Measurements from ENCODE around the gene PDK3. TPM values are rescaled to one million over a fixed set of nuclear protein-coding genes. Genes with fewer than 3 reads are reported as not detected.

PDK3 gene
- total RNA-seq, 1 donor: 9.0 TPM

DNA sequence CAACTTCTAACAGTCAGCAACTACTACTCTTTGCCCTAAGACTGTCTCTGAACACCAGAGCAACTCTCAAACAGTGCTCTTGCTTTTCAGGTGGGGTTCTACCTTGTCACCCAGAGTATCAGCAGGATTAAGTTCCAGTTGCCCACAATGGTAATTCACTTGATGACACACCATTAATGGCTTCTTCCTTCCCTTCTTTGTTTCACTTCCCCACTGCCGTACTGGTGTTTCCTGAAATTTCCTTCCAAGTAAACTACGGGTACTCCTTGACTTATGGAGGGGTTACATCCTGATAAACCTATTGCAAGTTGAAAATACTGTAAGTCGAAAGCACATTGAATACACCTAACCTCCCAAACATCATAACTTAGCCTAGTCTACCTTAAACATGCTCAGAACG lies 36.6 kb upstream of the PDK3 start:
- Histone ChIP-seq H3K4me1 (ENCODE audit: insufficient read depth, low read length) (peaks cover 13% of the 10 kb centered on the region), H2AFZ (ENCODE audit: low read length) (no peak overlapping the region), H4K20me1 (ENCODE audit: insufficient read depth, low read length) (no peaks in the 10 kb centered on the region), H3K79me2 (ENCODE audit: insufficient read depth, low read length) (no peaks in the 10 kb centered on the region), H3K36me3 (ENCODE audit: insufficient read depth, low read length) (no peaks in the 10 kb centered on the region), H3K4me3 (ENCODE audit: insufficient read depth, low read length) (no peak overlapping the region), H3K9me3 (ENCODE audit: low read depth, low read length) (no peaks in the 10 kb centered on the region), H3K27ac (ENCODE audit: low read depth, low read length) (no peak overlapping the region), H3K4me2 (ENCODE audit: insufficient read depth, low read length) (no peak overlapping the region), H3K27me3 (ENCODE audit: insufficient read depth, low read length) (no peaks in the 10 kb centered on the region)
- no peak for DNase-seq (ENCODE audit: insufficient read length, low spot score, missing footprints)
- no peak for TF ChIP-seq CTCF (IDR thresholded peaks at IDR 0.05; ENCODE audit: extremely low read depth, low read depth, low read length)

DNA sequence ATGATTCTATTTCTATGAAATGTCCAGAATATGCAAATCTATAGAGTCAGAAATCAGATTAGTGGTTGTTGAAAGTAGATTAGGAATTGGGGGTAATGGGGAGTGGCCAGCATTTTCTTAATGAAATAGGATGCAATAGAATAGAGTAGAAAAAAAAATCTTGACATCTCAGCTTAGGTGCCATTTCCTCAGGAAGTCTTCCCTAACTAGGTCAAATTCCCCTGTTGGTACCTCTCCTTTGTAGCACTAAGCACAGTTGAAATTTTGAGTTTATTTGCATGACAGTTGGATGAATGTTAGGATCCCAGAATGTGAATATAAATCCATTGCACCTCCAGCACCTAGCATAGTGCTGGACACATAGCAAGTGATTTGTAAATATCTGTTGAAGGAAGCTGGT lies 30.0 kb upstream of the PDK3 start:
- Histone ChIP-seq H3K79me2 (ENCODE audit: insufficient read depth, low read length) (no peaks in the 10 kb centered on the region), H3K4me1 (ENCODE audit: insufficient read depth, low read length) (no peaks in the 10 kb centered on the region), H3K27ac (ENCODE audit: low read depth, low read length) (no peak overlapping the region), H4K20me1 (ENCODE audit: insufficient read depth, low read length) (no peaks in the 10 kb centered on the region), H3K27me3 (ENCODE audit: insufficient read depth, low read length) (no peaks in the 10 kb centered on the region), H3K4me2 (ENCODE audit: insufficient read depth, low read length) (no peak overlapping the region), H3K36me3 (ENCODE audit: insufficient read depth, low read length) (no peaks in the 10 kb centered on the region), H2AFZ (ENCODE audit: low read length) (no peak overlapping the region), H3K4me3 (ENCODE audit: insufficient read depth, low read length) (no peak overlapping the region), H3K9me3 (ENCODE audit: low read depth, low read length) (no peaks in the 10 kb centered on the region)
- no peak for TF ChIP-seq CTCF (IDR thresholded peaks at IDR 0.05; ENCODE audit: extremely low read depth, low read depth, low read length)
- no peak for DNase-seq (ENCODE audit: insufficient read length, low spot score, missing footprints)

DNA sequence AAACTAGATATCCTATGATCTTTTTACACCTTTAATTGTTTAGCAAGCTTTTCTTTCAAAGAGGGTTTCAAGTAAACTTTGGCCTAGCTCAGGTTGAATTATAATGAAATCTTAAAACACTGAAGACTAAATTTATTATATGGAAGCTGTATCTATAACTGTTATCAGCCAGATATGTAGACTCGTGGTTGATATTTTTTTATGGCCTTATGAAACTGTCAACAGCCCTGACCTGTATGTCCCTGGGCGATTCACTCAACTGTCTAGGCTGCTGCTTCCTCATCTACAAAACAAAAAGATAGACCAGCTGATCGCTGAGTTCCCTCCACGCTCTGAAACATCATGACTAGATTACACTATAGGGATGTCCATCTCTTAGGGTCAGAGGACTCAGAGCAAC lies 21.2 kb upstream of the PDK3 start:
- Histone ChIP-seq H4K20me1 (ENCODE audit: insufficient read depth, low read length) (no peaks in the 10 kb centered on the region), H3K36me3 (ENCODE audit: insufficient read depth, low read length) (no peaks in the 10 kb centered on the region), H3K27ac (ENCODE audit: low read depth, low read length) (no peak overlapping the region), H3K9me3 (ENCODE audit: low read depth, low read length) (no peaks in the 10 kb centered on the region), H2AFZ (ENCODE audit: low read length) (no peak overlapping the region), H3K79me2 (ENCODE audit: insufficient read depth, low read length) (no peaks in the 10 kb centered on the region), H3K27me3 (ENCODE audit: insufficient read depth, low read length) (peaks cover 4% of the 10 kb centered on the region), H3K4me2 (ENCODE audit: insufficient read depth, low read length) (no peak overlapping the region), H3K4me1 (ENCODE audit: insufficient read depth, low read length) (no peaks in the 10 kb centered on the region), H3K4me3 (ENCODE audit: insufficient read depth, low read length) (no peak overlapping the region)
- no peak for TF ChIP-seq CTCF (IDR thresholded peaks at IDR 0.05; ENCODE audit: extremely low read depth, low read depth, low read length)
- DNase-seq (ENCODE audit: insufficient read length, low spot score, missing footprints): no peak

GRCh38 chrX:24444645-24445044 lies 20.4 kb upstream of the PDK3 start:
- DNase-seq (ENCODE audit: insufficient read length, low spot score, missing footprints): no peak
- no peaks in the 10 kb centered on the region for H3K36me3 ChIP-seq (ENCODE audit: insufficient read depth, low read length)
- H2AFZ ChIP-seq (ENCODE audit: low read length): no peak overlapping the region
- no peaks in the 10 kb centered on the region for H3K9me3 ChIP-seq (ENCODE audit: low read depth, low read length)
- no peak overlapping the region for H3K27ac ChIP-seq (ENCODE audit: low read depth, low read length)
- TF ChIP-seq CTCF (IDR thresholded peaks at IDR 0.05; ENCODE audit: extremely low read depth, low read depth, low read length): no peak
- no peaks in the 10 kb centered on the region for H4K20me1 ChIP-seq (ENCODE audit: insufficient read depth, low read length)
- no peaks in the 10 kb centered on the region for H3K4me1 ChIP-seq (ENCODE audit: insufficient read depth, low read length)
- H3K79me2 ChIP-seq (ENCODE audit: insufficient read depth, low read length): no peaks in the 10 kb centered on the region
- H3K4me2 ChIP-seq (ENCODE audit: insufficient read depth, low read length): no peak overlapping the region
- H3K4me3 ChIP-seq (ENCODE audit: insufficient read depth, low read length): no peak overlapping the region
- peaks cover 4% of the 10 kb centered on the region for H3K27me3 ChIP-seq (ENCODE audit: insufficient read depth, low read length)

Data from osteoblast (primary cell).